Spleen (tissue), 7 donors: ENCODE results near the gene HPSE2.

ENCODE experiments used
- CTCF ChIP-seq, 11 experiments: fragments of 200-600 bp in 7 of 11; fragments of 450-650 bp in 4 of 11; sonication (generic) in 4 of 11; IDR thresholded peaks in 8 of 11; conservative IDR thresholded peaks in 3 of 11; 1 replicate in 7 of 11; 2 replicates in 4 of 11; pipeline versions ENCODE4 v1.4.0 to v1.8.0; 2016 to 2021; ENCODE audit warnings: antibody characterized with exemption in 11 of 11, inconsistent platforms in 4 of 11, mild to moderate bottlenecking in 1 of 11
- POLR2A ChIP-seq, 3 donors: fragments of 450-650 bp; IDR thresholded peaks; one replicate each; pipeline ENCODE4 v1.5.1; 2017; ENCODE audit warnings: antibody characterized with exemption in 3 of 3, mild to moderate bottlenecking in 1 of 3
- POLR2AphosphoS5 ChIP-seq, 3 donors: sonication (generic); formaldehyde crosslinking; IDR thresholded peaks; one replicate each; pipeline ENCODE4 v1.5.1; 2017; ENCODE audit warnings: antibody characterized with exemption in 3 of 3
- donor health status: DM: no; HTN: no; CAD: no; lungs with moderate emphysema.
- donor health status: DM: no; HTN: no; CAD: no.
- donor health status: DM: no; HTN: no; CAD: no.

- TF ChIP-seq CTCF (IDR thresholded peaks at IDR 0.05 in 8 of 11, conservative IDR thresholded peaks at IDR 0.05 in 3 of 11) (no peak), POLR2A (IDR thresholded peaks at IDR 0.05) (no peak), POLR2AphosphoS5 (IDR thresholded peaks at IDR 0.05) (no peak)
These were observed 315.8 kb downstream of the HPSE2 start for GRCh38 chr10:98919899-98920298.
